Peyer's patch (tissue), 4 donors: ENCODE results near the gene VPS26C. TPM values are rescaled to one million over a fixed set of nuclear protein-coding genes. Genes with fewer than 3 reads are reported as not detected.
"Not testable (repeated sequence)": the region's sequence is repeated elsewhere in the genome, so short reads cannot be mapped to it uniquely, and the experiment has no call there.

Source experiments
- DNase-seq, 3 donors: peaks; one replicate each; pipeline ENCODE4 v3.0.0-alpha.2; 2017 to 2019
- H3K27ac ChIP-seq, 4 donors: fragments of 200-600 bp; sonication (generic); one replicate each; pipeline ENCODE4 v1.5.1; 2016 to 2019
- H3K27me3 ChIP-seq, 2 donors: fragments of 200-600 bp; sonication (generic); one replicate each; pipeline ENCODE4 v1.5.1; 2019
- H3K36me3 ChIP-seq, 3 donors: fragments of 200-600 bp; sonication (generic); one replicate each; pipeline ENCODE4 v1.5.1; 2016 to 2019
- H3K4me1 ChIP-seq, 4 donors: fragments of 200-600 bp; sonication (generic); one replicate each; pipeline ENCODE4 v1.5.1; 2016 to 2019
- H3K4me3 ChIP-seq, 4 donors: fragments of 200-600 bp; sonication (generic); 1 replicate in 3 of 4; 2 replicates in 1 of 4; pipeline ENCODE4 v1.5.1; 2016 to 2019; ENCODE audit warnings: mild to moderate bottlenecking in 1 of 4
- H3K9me3 ChIP-seq, 4 donors: fragments of 200-600 bp; sonication (generic); one replicate each; pipeline ENCODE4 v1.5.1; 2016 to 2019; ENCODE audit warnings: mild to moderate bottlenecking in 1 of 4
- POLR2A ChIP-seq, 2 donors: fragments of 450-650 bp; IDR thresholded peaks; one replicate each; pipeline ENCODE4 v1.5.1; 2017; ENCODE audit warnings: antibody characterized with exemption in 2 of 2, mild to moderate bottlenecking in 2 of 2, moderate library complexity in 2 of 2
- total RNA-seq, 4 donors: library from RNA; depleted of rRNA; stranded (reverse); fragments of >200 nt; gene quantifications; one replicate each; pipeline ENCODE4 v1.1.0, GENCODE V29; 2016
- TF ChIP-seq, protein P1 (sequence below), 6 experiments: fragments of 450-650 bp in 4 of 6; fragments of 200-600 bp in 2 of 6; sonication (generic) in 1 of 6; IDR thresholded peaks; one replicate each; pipeline ENCODE4 v1.5.1; 2017 to 2019; ENCODE audit warnings: antibody characterized with exemption in 6 of 6, mild to moderate bottlenecking in 3 of 6, moderate library complexity in 1 of 6

VPS26C gene
- total RNA-seq, 4 donors from 2014 or later: 62.7 to 79.8 (median 76.4) TPM

DNA sequence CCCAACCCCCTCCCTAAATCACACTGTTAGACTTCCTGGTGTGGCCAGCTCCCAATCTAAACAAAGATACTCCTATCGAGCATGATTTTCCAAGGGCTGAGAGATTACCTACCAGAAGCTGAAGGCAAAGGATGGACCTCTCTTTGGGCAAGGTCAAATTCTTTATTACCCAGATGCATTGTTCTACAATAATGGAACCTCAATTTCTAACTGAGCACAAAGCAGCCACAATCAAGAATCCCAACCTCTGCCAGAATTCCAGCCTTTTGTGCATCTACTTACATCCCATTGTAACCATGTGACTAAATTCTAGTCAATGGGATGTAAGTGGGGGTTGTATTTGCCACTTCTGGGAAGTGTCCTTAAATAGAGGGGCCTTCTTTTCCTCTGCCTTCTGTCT, 24.9 kb upstream of the VPS26C start:
- H3K27me3 ChIP-seq: no peaks in the 10 kb centered on the region
- H3K36me3 ChIP-seq: no peaks in the 10 kb centered on the region
- no peaks in the 10 kb centered on the region for H3K9me3 ChIP-seq
- TF ChIP-seq, protein P1, sequence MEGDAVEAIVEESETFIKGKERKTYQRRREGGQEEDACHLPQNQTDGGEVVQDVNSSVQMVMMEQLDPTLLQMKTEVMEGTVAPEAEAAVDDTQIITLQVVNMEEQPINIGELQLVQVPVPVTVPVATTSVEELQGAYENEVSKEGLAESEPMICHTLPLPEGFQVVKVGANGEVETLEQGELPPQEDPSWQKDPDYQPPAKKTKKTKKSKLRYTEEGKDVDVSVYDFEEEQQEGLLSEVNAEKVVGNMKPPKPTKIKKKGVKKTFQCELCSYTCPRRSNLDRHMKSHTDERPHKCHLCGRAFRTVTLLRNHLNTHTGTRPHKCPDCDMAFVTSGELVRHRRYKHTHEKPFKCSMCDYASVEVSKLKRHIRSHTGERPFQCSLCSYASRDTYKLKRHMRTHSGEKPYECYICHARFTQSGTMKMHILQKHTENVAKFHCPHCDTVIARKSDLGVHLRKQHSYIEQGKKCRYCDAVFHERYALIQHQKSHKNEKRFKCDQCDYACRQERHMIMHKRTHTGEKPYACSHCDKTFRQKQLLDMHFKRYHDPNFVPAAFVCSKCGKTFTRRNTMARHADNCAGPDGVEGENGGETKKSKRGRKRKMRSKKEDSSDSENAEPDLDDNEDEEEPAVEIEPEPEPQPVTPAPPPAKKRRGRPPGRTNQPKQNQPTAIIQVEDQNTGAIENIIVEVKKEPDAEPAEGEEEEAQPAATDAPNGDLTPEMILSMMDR (IDR thresholded peaks at IDR 0.05): no peak
- no peak for TF ChIP-seq POLR2A (IDR thresholded peaks at IDR 0.05)
- no peak overlapping the region for H3K27ac ChIP-seq
- no peaks in the 10 kb centered on the region for H3K4me1 ChIP-seq
- no peak for DNase-seq
- H3K4me3 ChIP-seq: no peak overlapping the region

DNA sequence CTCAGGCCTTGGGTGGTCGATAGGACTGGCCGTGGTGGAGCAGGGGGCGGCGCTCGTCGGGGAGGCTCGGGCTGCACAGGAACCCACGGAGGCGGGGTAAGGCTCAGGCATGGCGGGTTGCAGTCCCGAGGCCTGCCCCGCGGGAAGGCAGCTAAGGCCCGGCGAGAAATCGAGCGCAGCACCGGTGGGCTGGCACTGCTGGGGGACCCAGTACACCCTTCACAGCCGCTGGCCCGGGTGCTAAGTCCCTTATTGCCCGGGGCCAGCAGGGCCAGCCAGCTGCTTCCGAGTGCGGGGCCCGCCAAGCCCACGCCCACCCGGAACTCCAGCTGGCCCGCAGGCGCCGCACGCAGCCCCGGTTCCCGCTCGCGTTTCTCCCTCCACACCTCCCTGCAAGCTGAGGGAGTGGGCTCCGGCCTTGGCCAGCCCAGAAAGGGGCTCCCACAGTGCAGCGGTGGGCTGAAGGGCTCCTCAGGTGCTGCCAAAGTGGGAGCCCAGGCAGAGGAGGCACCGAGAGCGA, 16.1 kb upstream of the VPS26C start:
- not testable (repeated sequence) for H3K27me3 ChIP-seq, H3K4me3 ChIP-seq, DNase-seq, H3K4me1 ChIP-seq, H3K36me3 ChIP-seq, H3K9me3 ChIP-seq, H3K27ac ChIP-seq

DNA sequence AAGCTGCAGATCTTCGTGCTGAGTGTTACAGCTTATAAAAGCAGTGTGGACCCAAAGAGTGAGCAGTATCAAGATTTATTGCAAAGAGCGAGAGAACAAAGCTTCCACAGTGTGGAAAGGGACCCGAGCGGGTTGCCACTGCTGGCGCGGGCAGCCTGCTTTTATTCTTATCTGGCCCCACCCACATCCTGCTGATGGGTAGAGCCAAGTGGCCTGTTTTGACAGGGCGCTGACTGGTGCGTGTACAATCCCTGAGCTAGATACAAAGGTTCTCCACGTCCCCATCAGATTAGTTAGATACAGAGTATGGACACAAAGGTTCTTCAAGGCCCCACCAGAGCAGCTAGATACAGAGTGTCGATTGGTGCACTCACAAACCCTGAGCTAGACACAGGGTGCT, 15.5 kb upstream of the VPS26C start:
- H3K27ac ChIP-seq, DNase-seq, H3K4me1 ChIP-seq, H3K4me3 ChIP-seq, H3K36me3 ChIP-seq, H3K27me3 ChIP-seq, H3K9me3 ChIP-seq: not testable (repeated sequence)

DNA sequence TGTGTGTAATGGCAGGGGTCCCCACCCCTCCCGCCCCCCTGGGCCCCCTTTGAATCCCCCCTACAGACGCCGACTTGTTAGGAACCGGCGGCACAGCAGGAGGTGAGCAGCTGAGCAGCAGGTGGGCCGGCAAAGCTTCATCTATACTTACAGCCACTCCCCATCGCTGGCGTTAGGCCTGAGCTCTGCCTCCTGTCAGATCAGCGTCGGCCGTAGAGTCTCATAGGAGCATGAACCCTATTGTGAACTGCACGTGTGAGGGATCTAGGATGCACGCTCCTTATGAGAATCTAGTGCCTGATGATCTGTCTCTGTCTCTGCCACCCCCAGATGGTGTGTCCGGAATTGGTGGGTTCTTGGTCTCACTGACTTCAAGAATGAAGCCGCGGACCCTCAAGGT, 14.9 kb upstream of the VPS26C start:
- DNase-seq: no peak
- Histone ChIP-seq H3K27me3 (no peaks in the 10 kb centered on the region), H3K27ac (no peak overlapping the region), H3K4me3 (no peak overlapping the region), H3K36me3 (no peaks in the 10 kb centered on the region), H3K4me1 (no peaks in the 10 kb centered on the region), H3K9me3 (no peaks in the 10 kb centered on the region)
- no peak for TF ChIP-seq POLR2A (IDR thresholded peaks at IDR 0.05)
- TF ChIP-seq, protein P1 (IDR thresholded peaks at IDR 0.05): no peak

DNA sequence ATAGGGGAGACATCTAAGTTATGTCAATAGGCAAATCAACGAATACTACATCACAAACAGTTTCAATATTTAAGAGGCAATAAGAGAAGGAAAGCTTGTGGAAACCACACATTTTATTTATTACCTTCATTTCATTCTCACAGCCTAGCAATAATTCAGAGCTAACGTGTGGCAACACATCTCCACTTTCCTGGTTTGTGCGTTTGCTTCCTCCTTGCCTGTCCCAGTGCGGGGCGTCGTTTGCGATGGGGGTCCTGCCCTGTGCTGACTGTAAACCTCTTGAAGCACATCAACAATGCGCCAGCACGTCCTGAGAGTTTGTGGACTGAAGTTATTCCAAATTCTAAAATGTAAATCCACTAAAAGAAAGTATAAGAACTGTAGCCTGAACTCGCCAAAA, 14.4 kb upstream of the VPS26C start:
- no peak overlapping the region for H3K27ac ChIP-seq
- no peak for DNase-seq
- no peak overlapping the region for H3K4me3 ChIP-seq

DNA sequence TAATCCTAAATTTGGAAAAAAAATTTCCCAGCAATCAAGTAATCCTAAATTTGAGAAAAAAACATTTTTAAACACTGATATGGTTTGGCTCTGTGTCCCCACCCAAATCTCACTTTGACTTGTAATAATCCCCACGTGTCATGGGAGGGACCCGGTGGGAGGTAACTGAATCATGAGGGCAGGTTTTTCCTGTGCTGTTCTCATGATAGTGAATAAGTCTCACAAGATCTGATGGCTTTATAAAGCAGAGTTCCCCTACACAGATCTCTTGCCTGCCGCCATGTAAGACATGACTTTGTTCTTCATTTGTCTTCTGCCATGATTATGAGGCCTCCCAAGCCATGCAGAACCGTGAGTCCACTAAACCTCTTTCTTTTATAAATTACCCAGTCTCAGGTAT, 12.1 kb upstream of the VPS26C start:
- not testable (repeated sequence) for H3K9me3 ChIP-seq, H3K4me3 ChIP-seq, H3K27ac ChIP-seq, H3K4me1 ChIP-seq, H3K27me3 ChIP-seq, H3K36me3 ChIP-seq, DNase-seq

More for the DNA sequence above, 14.4 kb upstream of the VPS26C start:
- Histone ChIP-seq H3K36me3 (no peaks in the 10 kb centered on the region), H3K4me1 (no peaks in the 10 kb centered on the region), H3K27me3 (no peaks in the 10 kb centered on the region), H3K9me3 (no peaks in the 10 kb centered on the region)
- no peak for TF ChIP-seq POLR2A (IDR thresholded peaks at IDR 0.05)
- TF ChIP-seq, protein P1 (IDR thresholded peaks at IDR 0.05): no peak

DNA sequence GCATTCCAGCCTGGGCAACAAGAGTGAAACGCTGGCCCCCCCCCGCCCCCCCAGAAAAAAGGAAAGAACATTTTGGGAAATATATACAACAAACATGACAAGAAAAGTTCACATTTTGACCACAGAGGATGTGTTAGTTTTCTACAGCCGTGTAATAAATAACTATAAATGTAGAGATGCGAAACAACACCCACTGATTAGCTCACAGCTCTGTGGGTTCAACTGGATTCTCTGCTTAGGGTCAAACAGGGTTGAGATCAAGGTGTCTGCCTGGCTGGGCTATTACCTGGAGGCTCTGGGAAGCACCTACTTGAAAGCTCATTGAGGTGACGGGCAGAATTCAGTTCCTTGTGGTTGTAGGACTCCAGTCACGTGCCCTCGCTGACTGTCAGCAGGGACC, 11.1 kb upstream of the VPS26C start:
- TF ChIP-seq, protein P1 (IDR thresholded peaks at IDR 0.05): no peak
- TF ChIP-seq POLR2A (IDR thresholded peaks at IDR 0.05): no peak
- no peaks in the 10 kb centered on the region for H3K36me3 ChIP-seq
- H3K27me3 ChIP-seq: no peaks in the 10 kb centered on the region
- no peaks in the 10 kb centered on the region for H3K4me1 ChIP-seq
- H3K4me3 ChIP-seq: no peak overlapping the region
- H3K9me3 ChIP-seq: no peaks in the 10 kb centered on the region
- DNase-seq: no peak
- no peak overlapping the region for H3K27ac ChIP-seq
